Activated T-helper 1 cell treated with anti-CD3 and anti-CD28 coated beads, Interleukin-2, amount 50 U/mL, for 16 hours (primary cell): ENCODE results near the gene TAPBPL.
"Not testable (repeated sequence)": the region's sequence is repeated elsewhere in the genome, so short reads cannot be mapped to it uniquely, and the experiment has no call there.

Experiments used
- DNase-seq, 2 donors: peaks; one replicate each; pipeline ENCODE4 v3.0.0-alpha.2; 2020; ENCODE audit warnings: low read depth in 1 of 2, low spot score in 1 of 2

Gene TAPBPL, protein sequence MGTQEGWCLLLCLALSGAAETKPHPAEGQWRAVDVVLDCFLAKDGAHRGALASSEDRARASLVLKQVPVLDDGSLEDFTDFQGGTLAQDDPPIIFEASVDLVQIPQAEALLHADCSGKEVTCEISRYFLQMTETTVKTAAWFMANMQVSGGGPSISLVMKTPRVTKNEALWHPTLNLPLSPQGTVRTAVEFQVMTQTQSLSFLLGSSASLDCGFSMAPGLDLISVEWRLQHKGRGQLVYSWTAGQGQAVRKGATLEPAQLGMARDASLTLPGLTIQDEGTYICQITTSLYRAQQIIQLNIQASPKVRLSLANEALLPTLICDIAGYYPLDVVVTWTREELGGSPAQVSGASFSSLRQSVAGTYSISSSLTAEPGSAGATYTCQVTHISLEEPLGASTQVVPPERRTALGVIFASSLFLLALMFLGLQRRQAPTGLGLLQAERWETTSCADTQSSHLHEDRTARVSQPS

DNA sequence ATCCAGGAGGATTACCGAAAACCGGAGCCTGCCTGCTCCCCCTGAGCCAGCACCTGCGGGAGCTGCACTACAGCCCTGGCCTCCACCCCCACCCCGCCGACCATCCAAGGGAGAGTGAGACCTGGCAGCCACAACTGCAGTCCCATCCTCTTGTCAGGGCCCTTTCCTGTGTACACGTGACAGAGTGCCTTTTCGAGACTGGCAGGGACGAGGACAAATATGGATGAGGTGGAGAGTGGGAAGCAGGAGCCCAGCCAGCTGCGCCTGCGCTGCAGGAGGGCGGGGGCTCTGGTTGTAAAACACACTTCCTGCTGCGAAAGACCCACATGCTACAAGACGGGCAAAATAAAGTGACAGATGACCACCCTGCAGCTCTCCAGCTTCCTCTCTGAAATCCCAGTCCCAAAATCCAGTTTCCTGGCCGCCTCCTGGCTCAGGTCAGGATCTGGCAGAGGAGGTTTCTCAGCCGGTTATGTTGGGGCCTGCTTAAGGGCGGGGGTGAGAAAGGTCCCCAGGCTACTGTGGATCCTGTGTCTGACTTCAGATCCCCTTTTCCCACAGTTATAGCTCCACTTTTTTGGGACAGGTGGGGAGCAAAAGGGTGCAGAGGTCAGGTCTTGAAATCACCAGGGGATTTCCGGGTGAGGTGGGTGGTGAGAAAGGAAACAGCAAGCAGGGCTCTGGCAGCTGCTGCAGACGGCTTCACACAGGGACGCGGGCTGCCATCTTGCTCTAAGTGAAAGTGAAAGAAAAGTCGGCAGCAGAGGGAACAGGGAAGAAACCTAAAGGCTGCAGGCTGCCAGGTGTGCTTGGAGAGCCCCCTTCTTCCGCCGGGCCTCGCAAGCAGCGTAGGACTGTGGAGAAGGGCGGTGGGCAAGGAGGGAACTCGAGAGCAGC is at the start of gene TAPBPL:
Gene TAPBPL, plus strand, starts transcription at position 695 of the 897 bp plus-strand sequence. CDS start 207 bp downstream, outside the sequence.
- DNase-seq = peak; percentile 46 to 74

DNA sequence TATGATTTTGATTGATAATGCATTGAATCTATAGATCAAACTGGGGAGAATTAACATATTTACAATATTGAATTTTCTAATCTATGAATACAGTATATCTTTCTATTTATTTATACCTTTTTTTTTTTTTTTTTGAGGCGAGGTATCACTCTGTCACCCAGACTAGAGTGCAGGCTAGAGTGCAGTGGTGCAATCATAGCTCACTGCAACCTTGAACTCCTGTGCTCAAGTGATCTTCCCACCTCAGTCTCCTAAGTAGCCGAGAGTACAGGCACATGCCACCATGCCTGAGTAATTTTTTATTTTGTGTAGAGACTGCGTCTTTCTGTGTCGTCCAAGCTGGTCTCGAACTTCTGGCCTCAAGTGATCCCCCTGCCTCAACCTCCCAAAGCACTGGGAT is 47.5 kb upstream of the TAPBPL start:
- no peak for DNase-seq

DNA sequence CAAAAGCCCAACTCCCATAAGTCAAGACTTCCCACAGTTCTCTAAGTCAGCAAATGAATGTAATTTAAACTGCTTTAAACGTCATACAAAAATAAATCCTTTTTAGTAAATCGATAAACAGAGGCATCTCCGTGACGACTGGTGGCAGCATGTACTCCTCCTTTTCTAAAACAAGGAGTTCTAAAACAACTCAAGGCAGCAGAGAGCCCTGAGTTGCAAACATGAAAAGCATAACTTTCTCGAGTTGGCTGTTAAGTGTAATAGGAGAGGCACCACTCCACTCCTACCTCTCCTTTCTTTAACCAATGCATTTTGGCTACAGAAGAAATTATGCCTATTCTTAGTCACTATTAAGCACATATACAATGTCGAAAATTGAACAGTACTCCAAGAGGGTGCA is 45.9 kb upstream of the TAPBPL start:
- DNase-seq = no peak

DNA sequence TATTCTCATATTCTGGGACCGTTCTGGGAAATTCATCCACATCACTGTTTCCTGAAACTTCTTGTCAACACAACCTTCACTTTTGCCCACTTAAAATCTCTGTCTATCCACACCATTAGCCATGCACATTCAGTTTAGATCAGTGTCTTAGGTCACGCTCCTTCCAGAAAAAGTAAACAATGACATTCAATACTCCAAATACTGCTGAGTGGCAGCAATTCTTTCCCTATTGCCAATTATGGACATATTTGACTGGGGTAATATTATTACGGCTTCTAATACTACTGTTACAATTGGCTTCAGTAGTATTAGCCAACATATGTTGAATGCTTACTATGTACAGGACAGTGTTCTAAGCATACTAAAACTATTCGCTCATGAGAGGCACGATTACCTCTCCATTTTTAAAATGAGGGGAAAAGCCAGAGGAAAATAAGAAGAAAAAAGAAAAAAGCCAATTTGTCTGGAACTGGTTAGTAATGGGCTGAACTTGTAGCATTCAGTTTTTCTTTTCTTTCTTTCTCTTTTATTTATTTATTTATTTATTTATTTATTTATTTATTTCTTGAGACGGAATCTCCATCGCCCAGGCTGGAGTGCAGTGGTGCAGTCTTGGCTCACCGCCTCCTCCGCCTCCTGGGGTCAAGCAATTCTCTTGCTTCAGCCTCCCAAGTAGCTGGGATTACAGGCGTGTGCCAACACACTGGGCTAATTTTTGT is 44.4 kb upstream of the TAPBPL start:
- no peak for DNase-seq

DNA sequence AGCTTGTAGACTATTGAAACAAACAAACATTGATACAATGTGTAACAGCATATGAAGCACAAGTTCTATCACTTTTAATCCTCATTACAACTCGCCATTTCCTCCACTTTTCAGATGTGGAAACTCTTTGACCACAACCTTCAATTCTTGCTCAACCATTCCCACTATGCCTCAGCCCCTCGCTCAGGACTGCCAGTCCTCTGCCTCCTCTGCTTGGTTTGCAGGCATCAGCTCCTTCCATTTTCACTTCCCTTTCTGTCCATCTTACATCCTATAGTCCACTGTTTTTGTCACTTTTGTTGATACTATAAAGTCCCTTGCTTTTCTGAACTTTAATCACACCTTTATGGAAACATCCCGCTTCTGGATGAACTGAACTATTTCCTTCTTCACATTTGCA is 35.2 kb upstream of the TAPBPL start:
- no peak for DNase-seq

DNA sequence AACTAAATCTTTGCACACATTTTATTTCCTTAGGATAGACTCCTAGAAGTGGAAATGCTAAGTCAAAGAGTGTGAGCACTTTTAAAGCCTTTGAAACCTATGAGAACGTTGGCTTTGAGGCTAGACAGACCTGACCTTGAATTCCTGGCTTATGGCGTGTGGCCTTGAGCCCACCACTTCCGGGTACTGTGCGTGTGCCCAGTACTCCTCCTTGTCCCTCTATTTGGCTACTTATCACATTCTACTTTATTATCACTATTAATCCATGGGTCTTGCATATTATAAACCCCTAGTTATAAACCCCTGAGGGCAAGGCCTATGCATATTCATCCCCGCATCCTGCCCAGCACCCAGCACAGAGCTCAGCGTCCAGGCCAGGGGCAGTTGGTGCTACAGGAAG is 33.0 kb upstream of the TAPBPL start:
- no peak for DNase-seq

DNA sequence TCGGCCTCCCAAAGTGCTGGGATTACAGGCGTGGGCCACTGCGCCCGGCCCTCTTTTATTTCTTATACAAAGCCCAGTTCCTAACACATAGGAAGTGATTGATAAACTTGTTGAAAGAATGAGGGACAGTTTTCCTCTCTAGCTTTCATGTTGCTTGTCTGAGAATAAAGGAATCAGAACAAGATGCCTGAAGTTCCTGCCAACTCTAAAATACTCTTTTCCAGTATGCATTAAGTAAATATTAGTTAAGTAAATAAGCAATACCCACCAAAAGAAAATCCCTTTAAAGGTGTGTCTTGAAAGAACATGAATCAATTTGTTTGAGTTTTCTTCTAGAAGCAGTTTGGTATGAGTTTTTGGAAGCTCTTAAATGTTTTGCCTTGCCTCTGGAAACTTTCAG is 31.5 kb upstream of the TAPBPL start:
- DNase-seq = no peak

DNA sequence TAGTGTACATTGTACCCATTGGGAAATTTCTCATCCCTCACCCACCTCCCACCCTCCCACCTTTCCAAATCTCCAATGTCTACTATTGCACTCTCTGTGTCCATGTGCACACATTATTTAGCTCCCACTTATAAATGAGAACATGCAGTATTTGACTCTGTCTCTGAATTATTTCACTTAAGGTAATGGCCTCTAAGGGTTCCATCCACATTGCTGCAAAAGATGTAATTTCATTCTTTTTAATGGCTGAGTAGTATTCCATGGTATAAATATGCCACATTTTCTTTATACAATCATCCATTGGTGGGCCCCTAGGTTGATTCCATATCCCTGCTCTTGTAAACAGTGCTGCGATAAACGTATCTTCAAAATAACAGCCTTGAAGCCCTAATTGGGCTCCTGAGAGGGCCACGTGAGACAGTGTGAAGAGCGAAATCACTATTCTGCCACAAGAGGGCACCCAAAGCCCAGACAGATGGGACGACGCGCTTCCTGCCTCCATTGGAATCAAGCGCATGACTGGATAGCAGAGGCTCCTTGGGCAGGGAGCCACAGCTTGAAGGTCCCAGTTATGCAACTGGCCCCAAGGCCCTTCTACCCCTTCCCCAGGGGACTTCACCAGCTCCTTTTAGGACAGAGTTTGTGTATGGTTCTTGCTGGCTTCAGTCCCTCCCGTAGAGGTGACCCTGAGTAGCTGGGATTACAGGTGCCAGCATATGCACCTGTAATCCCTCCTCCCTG is 28.4 kb upstream of the TAPBPL start:
- DNase-seq = peak; percentile 39 to 54

DNA sequence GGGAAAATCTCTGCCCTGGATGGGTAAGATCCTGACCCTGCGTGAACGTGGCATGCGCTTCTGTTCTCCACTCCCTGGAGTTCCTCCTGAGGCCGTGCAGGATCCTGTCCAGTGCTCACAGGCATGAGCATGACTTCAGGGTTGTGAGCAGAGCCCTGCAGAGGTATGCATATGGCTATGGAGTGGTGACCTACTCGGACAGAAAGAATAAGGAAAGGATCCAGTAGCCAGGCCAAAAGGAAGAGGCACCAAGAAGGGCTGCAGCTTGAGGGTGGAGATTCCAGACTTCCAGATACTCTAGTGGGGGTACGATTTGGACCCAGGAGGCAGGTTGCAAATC is 27.9 kb upstream of the TAPBPL start:
- DNase-seq = no peak

DNA sequence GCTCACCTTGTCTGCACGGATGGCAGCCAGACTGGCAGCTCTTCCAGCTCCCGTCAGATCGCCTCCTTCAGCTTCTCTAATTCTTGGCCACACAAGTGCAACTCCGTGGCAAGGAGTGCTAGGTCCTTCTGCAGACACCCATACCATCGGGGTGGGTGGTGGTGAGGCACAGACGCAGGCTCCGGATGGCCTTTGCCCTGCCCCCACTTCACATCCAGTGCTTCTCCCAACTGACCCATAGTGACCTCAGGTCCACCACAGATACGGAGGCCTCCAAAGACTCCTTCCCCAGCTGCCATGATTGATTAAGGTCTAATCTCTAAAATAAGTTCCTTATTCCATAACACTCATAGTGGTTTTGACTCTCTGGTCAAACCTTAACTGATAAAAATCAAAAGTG is 27.0 kb upstream of the TAPBPL start:
- no peak for DNase-seq

DNA sequence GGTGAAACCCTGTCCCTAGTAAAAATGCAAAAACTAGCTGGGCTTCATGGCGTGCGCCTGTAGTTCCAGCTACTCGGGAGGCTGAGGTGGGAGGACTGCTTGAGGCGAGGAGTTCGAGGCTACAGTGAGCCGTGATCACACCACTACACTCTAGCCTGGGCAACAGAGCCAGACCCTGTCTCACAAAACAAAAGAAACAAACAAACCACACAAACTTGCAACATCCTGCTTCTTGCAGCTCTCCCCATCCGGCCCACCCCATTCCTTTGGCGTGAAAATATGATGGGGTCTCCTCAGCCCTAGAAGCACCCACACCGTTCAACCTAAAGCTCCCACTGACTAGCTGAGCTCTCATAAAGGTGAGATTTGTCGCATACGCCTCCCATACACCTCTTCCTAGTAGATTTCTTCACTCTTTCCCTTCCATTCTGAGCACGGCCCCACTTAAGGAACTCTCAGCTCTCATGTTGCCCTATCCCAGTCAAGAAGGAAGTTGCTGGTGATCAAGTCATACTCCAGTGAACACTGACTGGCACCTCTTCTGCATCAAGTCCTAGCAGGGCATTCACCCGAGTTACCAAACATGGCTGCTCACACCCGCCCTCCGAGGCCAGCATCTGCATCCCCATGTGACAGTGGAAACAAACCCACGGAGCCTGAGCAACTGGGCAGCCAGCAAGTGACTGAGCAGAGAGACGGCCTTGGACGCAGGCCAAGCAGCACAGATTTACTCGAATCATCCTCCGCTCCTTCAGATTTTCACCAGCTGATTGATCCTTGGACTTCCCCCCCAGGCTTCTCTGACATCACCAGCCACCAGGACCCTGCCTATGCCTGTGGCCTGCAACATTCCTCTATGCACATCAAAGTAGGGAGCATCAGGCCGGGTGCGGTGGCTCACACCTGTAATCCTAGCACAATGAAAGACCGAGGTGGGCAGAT is 26.0 kb upstream of the TAPBPL start:
- DNase-seq = no peak

DNA sequence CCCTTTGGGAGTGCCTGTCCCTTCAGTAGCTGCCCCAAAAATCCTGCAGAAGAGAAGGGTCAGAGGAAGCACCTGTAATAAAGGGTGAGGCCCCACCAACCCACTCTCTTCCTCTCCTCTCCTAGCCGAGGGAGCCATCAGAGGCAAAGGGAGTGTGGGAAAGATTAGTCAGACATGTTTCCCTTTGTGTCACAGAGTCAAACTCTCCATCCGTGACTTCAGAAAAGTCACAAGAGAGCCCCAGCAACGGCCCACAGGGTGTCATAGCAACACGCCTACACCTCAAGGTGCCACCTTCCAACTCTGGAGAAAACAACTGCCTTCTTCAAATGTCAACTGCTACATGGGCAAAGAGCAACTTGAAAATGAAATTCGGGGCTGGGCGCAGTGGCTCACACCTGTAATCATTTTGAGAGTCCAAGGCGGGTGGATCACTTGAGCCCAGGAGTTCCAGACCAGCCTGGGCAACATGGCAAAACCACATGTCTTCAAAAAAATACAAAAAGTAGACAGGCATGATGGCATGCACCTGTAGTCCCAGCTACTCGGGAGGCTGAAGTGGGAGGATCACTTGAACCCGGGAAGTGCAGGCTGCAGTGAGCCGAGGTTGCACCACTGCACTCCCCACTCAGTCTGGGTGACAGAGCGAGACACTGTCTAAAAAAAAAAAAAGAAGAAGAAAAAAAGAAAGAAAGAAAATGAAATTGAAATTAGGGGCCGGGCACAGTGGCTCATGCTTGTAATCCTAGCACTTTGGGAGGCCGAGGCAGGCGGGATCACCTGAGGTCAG is 24.8 kb upstream of the TAPBPL start:
- peak; percentile 52 to 78 for DNase-seq

DNA sequence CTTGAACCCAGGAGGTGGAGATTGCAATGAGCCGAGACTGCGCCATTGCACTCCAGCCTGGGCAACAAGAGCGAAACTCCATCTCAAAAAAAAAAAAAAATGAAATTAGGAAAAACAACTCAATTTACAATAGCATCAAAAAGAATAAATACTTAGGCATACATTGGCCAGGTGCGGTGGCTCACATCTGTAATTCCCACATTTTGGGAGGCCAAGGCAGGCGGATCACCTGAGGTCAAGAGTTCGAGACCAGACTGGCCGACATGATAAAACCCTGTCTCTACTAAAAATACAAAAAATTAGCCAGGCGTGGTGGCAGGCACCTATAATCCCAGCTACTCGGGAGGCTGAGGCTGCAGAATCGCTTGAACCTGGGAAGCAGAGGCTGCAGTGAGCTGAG is 24.0 kb upstream of the TAPBPL start:
- not testable (repeated sequence) for DNase-seq

DNA sequence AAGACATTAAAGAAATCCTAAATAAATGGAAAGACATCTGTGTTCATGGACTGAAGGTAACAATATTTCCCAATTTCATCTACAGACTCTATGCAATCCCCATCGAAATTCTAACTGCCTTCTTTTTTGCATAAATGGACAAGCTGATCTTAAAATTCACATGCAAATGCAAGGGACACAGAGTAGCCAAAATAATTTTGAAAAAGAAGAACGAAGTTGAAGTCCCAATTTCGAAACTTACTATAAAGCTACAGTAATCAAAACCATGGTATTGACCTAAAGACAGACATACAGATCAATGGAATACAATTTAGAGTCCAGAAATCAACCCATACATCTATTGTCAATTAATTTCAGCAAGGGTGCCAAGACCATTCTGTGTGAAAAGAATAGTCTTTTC is 23.5 kb upstream of the TAPBPL start:
- no peak for DNase-seq

DNA sequence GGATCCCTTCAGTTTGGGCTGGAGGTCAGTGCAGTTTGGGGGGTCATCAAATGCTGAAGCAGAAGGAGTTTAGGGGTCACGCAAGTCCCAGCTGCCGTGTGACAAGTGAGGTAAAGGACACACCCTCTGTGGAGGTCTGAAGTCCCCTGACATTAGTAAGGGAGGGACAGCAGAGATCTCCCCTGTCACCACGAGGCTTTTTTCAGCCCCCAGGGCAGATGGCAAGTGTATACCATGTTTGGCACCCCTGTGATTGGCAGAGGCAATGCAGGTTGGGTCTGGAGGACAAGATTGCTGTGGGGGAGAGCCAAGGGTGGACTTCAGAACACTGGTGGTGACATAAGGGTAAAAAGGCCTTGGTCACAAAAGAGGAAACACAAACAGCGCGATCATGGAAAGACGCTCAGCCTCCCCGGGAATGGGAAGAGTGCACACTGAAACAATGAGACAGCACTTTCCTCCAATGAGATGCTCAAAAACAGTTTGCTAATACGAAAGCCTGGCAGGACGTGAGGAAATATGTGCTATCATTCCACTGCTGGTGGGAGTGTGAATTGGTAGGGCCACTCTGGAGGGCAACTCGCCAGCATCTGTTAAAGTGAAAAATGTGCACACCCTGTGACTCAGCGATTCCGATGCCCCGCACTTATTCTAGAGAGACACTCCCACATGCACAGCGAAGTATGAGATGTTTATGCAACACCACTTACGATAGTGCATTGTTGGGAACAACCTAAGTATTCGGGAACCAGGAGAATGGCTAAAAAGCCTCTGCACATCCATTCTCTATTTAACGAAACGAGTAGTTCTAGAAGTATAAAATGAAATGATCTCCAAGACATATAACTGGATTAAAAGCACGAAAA is 21.5 kb upstream of the TAPBPL start:
- no peak for DNase-seq

DNA sequence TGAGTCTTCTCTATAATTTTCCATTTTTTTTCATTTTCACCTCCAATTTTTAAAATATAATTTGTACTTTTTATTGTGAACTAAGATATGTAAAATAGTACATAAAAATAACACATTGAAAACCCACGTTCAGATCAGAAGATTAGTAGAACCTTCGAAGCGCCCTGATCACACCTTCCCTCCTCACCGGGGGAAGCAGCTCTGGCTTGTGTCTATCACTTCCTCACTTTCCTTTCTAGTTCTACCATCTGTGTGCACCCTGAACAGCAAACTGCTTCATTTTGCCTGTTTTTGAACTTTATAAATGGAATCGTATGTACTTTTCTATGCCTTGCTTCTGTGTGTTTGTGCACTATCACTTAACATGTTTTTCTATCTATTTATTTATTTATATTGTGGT is 18.9 kb upstream of the TAPBPL start:
- no peak for DNase-seq

DNA sequence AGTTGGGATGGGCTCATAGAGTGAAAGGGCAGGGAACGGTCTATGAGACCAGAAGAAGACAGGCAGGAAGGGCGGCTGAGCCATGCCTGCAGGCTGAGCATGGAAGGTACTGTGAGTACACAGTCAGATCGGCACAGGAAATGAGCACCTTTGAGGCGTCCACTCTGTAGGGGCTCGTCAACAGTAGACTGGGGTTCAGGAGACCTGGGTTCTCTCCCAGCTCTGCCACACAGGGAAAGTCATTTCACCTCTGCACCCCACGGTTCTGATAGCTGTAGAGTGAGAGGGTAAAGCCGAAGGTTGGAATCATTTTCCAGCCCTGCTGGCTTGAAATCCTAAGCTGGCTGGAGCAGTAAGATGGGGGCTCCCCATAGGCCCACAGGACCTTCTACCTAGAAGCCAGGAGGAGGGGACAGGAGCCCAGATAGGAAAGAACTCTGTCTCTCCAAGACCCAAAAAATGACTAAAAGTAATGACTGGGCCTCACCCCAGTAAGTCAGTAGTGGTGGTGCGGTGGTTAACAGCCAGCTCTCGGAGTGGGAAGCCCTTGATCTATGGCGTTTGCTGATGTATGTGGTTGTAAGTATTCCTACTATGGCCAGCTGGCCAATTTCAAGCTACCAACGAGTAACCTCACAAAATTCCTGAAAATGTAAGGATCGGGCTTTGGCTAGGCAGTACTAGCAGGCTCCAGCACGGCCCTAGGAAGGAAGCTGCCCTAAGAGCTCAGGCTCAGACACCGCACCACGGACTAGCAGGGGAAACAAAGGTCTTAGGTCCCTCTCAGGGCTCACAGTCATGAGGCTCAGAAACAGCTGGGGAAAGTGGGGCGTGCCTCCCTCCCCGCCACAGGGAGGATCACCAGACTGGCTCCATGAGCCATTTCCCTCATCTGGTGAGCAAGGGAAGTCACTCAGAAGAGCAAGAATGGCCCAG is 17.4 kb upstream of the TAPBPL start:
- DNase-seq = no peak
